CD4-positive, alpha-beta T cell (primary cell): ENCODE measurements around the gene CENPA. TPM values are rescaled to one million over a fixed set of nuclear protein-coding genes. Genes with fewer than 3 reads are reported as not detected.
"Not testable (repeated sequence)": the region's sequence is repeated elsewhere in the genome, so short reads cannot be mapped to it uniquely, and the experiment has no call there.

Experiments used
- ATAC-seq: fragments of 200-7000 bp; cut with Tn5 transposase; one replicate; pipeline ENCODE4 v1.10.0; 2022; ENCODE audit warnings: mild to moderate bottlenecking; ENCODE audit not compliant: poor library complexity
- CTCF ChIA-PET: fragments of 350-600 bp; sonication (Branson Sonifier 250); formaldehyde crosslinking; loops from one replicate; lab custom pipeline; 2021; ENCODE audit warnings: antibody characterized with exemption, inconsistent platforms; lab: Charles Lee
- POLR2A ChIA-PET: fragments of 350-600 bp; sonication (Branson Sonifier 250); formaldehyde crosslinking; loops from one replicate; lab custom pipeline; 2021; ENCODE audit warnings: antibody characterized with exemption, inconsistent platforms; lab: Charles Lee
- DNase-seq, 14 experiments: peaks; one replicate each; pipeline ENCODE4 v3.0.0-alpha.2; 2013 to 2020; ENCODE audit warnings: mixed read lengths in 2 of 14
- H3K27ac ChIP-seq, 2 donors: one replicate each; pipeline versions ENCODE4 v1.5.1 to v1.7.0; 2013; ENCODE audit warnings: low read length in 2 of 2, low read depth in 1 of 2, mild to moderate bottlenecking in 1 of 2
- H3K27me3 ChIP-seq, 2 experiments: 1 replicate in 1 of 2; 2 replicates in 1 of 2; pipeline versions ENCODE4 v1.6.1 to v1.7.0; 2013; ENCODE audit warnings: low read length in 2 of 2, control low read depth in 1 of 2, mild to moderate bottlenecking in 1 of 2, moderate library complexity in 1 of 2; ENCODE audit not compliant: insufficient read depth in 2 of 2, control insufficient read depth in 1 of 2
- H3K36me3 ChIP-seq: one replicate; pipeline ENCODE4 v1.6.1; 2013; ENCODE audit warnings: low read length, control low read depth; ENCODE audit not compliant: insufficient read depth
- H3K4me1 ChIP-seq: one replicate; pipeline ENCODE4 v1.6.1; 2013; ENCODE audit warnings: low read length, control low read depth; ENCODE audit not compliant: insufficient read depth
- H3K4me3 ChIP-seq: one replicate; pipeline ENCODE4 v1.5.1; 2013; ENCODE audit warnings: mild to moderate bottlenecking, low read length, moderate library complexity
- H3K9me3 ChIP-seq, 2 experiments: 1 replicate in 1 of 2; 2 replicates in 1 of 2; pipeline versions ENCODE4 v1.6.1 to v1.7.0; 2013; ENCODE audit warnings: low read length in 2 of 2, mild to moderate bottlenecking in 2 of 2, control low read depth in 1 of 2, moderate library complexity in 1 of 2; ENCODE audit not compliant: control insufficient read depth in 1 of 2, insufficient read depth in 1 of 2
- H3K27ac Mint-ChIP-seq: one replicate; pipeline ENCODE4 v1.8.0; 2020; ENCODE audit warnings: mixed read lengths
- H3K27me3 Mint-ChIP-seq: one replicate; pipeline ENCODE4 v1.8.0; 2021; ENCODE audit warnings: mixed read lengths
- H3K36me3 Mint-ChIP-seq: one replicate; pipeline ENCODE4 v1.8.0; 2021; ENCODE audit warnings: low read depth, mixed read lengths
- H3K4me1 Mint-ChIP-seq: one replicate; pipeline ENCODE4 v1.8.0; 2021; ENCODE audit warnings: low read depth, mixed read lengths
- H3K4me3 Mint-ChIP-seq: one replicate; pipeline ENCODE4 v1.8.0; 2020; ENCODE audit warnings: mild to moderate bottlenecking, mixed read lengths
- H3K9me3 Mint-ChIP-seq: one replicate; pipeline ENCODE4 v1.8.0; 2020; ENCODE audit warnings: mixed read lengths
- intact Hi-C, 2 experiments: fragments of 100-400 bp; cut with DNase I in 1 of 2; cut with micrococcal nuclease in 1 of 2; formaldehyde crosslinking; loops; one replicate each; pipeline versions ENCODE4 v1.15.1 to v1.9.0; 2023 to 2025; cut with DNase I, micrococcal nuclease
- total RNA-seq, 174 experiments: library from RNA in 2 of 174; stranded (reverse) in 2 of 174; gene quantifications; one replicate each; pipeline ENCODE4 v1.2.3 and lab custom pipeline; 2021 to 2026
- TF ChIP-seq, protein P1 (sequence below): fragments of 200-600 bp; IDR thresholded peaks from one replicate; pipeline ENCODE4 v1.8.0; 2022; ENCODE audit warnings: antibody characterized with exemption, mild to moderate bottlenecking

The CENPA gene
- total RNA-seq, 2 experiments from 2014 or later: 1.0 to 1.1 TPM

- POLR2A ChIA-PET: no interaction called here
- ATAC-seq: no peak
- CTCF ChIA-PET: no interaction called here
Observed at GRCh38 chr2:26759845-26760244, 26.0 kb upstream of the CENPA start.

DNA sequence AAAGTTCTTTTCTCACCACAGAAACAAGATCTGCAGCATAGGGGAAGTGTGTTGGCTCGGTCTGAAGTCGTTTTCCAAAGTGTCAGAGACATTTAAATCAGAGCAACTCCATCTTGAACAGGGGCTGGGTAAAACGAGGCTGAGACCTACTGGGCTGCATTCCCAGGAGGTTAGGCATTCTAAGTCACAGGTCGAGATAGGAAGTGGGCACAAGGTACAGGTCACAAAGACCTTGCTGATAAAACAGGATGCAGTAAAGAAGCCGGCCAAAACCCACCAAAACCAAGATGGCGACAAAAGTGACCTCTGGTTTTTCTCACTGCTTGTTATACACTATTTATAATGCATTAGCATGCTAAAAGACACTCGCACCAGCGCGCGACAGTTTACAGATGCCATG is 24.9 kb upstream of the CENPA start:
- H3K27me3 Mint-ChIP-seq, H3K27ac Mint-ChIP-seq, CTCF ChIA-PET, DNase-seq, H3K36me3 ChIP-seq, H3K27ac ChIP-seq, ATAC-seq, POLR2A ChIA-PET, H3K9me3 ChIP-seq, H3K4me3 ChIP-seq, H3K27me3 ChIP-seq, H3K9me3 Mint-ChIP-seq: not testable (repeated sequence)
- H3K4me3 Mint-ChIP-seq: peak overlapping the region; percentile 74
- intact Hi-C loops: loop anchor here in 1 of 2 experiments (10.0 kb wide), 1 partner anchor 1134 kb away; the partner anchor contains the start of genes BABAM2 and RBKS
- peaks cover 16% of the 10 kb centered on the region for H3K4me1 Mint-ChIP-seq
- peaks cover 25% of the 10 kb centered on the region for H3K4me1 ChIP-seq
- H3K36me3 Mint-ChIP-seq: peaks cover 16% of the 10 kb centered on the region

More at GRCh38 chr2:26759845-26760244, 26.0 kb upstream of the CENPA start:
- no peaks in the 10 kb centered on the region for H3K27me3 Mint-ChIP-seq
- Histone ChIP-seq H3K36me3 (no peaks in the 10 kb centered on the region), H3K27me3 (no peaks in the 10 kb centered on the region), H3K4me1 (peaks cover 14% of the 10 kb centered on the region), H3K4me3 (no peak overlapping the region), H3K9me3 (no peaks in the 10 kb centered on the region), H3K27ac (no peak overlapping the region)
- H3K27ac Mint-ChIP-seq: no peak overlapping the region
- no peak overlapping the region for H3K4me3 Mint-ChIP-seq
- TF ChIP-seq, protein P1, sequence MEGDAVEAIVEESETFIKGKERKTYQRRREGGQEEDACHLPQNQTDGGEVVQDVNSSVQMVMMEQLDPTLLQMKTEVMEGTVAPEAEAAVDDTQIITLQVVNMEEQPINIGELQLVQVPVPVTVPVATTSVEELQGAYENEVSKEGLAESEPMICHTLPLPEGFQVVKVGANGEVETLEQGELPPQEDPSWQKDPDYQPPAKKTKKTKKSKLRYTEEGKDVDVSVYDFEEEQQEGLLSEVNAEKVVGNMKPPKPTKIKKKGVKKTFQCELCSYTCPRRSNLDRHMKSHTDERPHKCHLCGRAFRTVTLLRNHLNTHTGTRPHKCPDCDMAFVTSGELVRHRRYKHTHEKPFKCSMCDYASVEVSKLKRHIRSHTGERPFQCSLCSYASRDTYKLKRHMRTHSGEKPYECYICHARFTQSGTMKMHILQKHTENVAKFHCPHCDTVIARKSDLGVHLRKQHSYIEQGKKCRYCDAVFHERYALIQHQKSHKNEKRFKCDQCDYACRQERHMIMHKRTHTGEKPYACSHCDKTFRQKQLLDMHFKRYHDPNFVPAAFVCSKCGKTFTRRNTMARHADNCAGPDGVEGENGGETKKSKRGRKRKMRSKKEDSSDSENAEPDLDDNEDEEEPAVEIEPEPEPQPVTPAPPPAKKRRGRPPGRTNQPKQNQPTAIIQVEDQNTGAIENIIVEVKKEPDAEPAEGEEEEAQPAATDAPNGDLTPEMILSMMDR: no peak
- H3K9me3 Mint-ChIP-seq: no peaks in the 10 kb centered on the region
- peaks cover 5% of the 10 kb centered on the region for H3K4me1 Mint-ChIP-seq
- intact Hi-C loops: loop anchor here in 1 of 2 experiments (10.0 kb wide), 1 partner anchor 1135 kb away; the partner anchor contains the start of genes BABAM2 and RBKS
- H3K36me3 Mint-ChIP-seq: peaks cover 13% of the 10 kb centered on the region
- no peak for DNase-seq

- no peak for DNase-seq
- H3K9me3 ChIP-seq: no peaks in the 10 kb centered on the region
- Mint-ChIP-seq H3K4me3 (peak overlapping the region; percentile 97), H3K27me3 (no peaks in the 10 kb centered on the region), H3K4me1 (peaks cover 35% of the 10 kb centered on the region), H3K36me3 (peaks cover 16% of the 10 kb centered on the region), H3K27ac (peak overlapping the region; percentile 81), H3K9me3 (no peaks in the 10 kb centered on the region)
- POLR2A ChIA-PET: interaction anchor here (0.9 kb wide), 1 partner anchor 9 kb away, joined by 4 read pairs; no protein-coding TSS in a partner anchor
- H3K36me3 ChIP-seq: peaks cover 3% of the 10 kb centered on the region
- H3K27me3 ChIP-seq: no peaks in the 10 kb centered on the region
- intact Hi-C loops: loop anchor here in 1 of 2 experiments (10.0 kb wide), 1 partner anchor 1132 kb away; the partner anchor contains the start of genes BABAM2 and RBKS
- H3K4me3 ChIP-seq: no peak overlapping the region
- TF ChIP-seq, protein P1: no peak
- CTCF ChIA-PET: no interaction called here
- ATAC-seq: no peak
- peaks cover 43% of the 10 kb centered on the region for H3K4me1 ChIP-seq
- H3K27ac ChIP-seq: no peak overlapping the region
Observed at GRCh38 chr2:26763019-26763418, 22.8 kb upstream of the CENPA start.
